HG03575 (cell line): ENCODE data around the gene ENPEP.
"Not testable (repeated sequence)": the region's sequence is repeated elsewhere in the genome, so short reads cannot be mapped to it uniquely, and the experiment has no call there.

Source experiments
- ATAC-seq: cut with Tn5 transposase; IDR thresholded peaks from one replicate; pipeline ENCODE4 v1.9.1; 2021; ENCODE audit not compliant: unreplicated experiment, insufficient number of reproducible peaks, low FRiP score; ENCODE audit errors: extremely low read depth

The ENPEP gene

GRCh38 chr4:110475881-110476818 is at the start of gene ENPEP:
Gene ENPEP (plus strand): TSS chr4:110476155. CDS start chr4:110476415, 260 bp downstream.
- no peak for ATAC-seq

GRCh38 chr4:110431805-110432204 is 44.1 kb upstream of the ENPEP start:
- not testable (repeated sequence) for ATAC-seq

- ATAC-seq = not testable (repeated sequence)
These were observed 38.7 kb upstream of the ENPEP start for GRCh38 chr4:110437292-110437691.

- not testable (repeated sequence) for ATAC-seq
These were observed 36.7 kb upstream of the ENPEP start for GRCh38 chr4:110439209-110439608.

GRCh38 chr4:110442309-110442708 is 33.6 kb upstream of the ENPEP start:
- no peak for ATAC-seq

GRCh38 chr4:110442788-110443187 is 33.2 kb upstream of the ENPEP start:
- no peak for ATAC-seq

- no peak for ATAC-seq
These were observed 26.0 kb upstream of the ENPEP start for GRCh38 chr4:110449947-110450346.

- ATAC-seq = no peak
These were observed 23.4 kb upstream of the ENPEP start for GRCh38 chr4:110452546-110452945.

- ATAC-seq = no peak
These were observed 21.5 kb upstream of the ENPEP start for GRCh38 chr4:110454441-110454840.

- no peak for ATAC-seq
These were observed 17.3 kb upstream of the ENPEP start for GRCh38 chr4:110458494-110459266.

- ATAC-seq = no peak
These were observed 15.7 kb upstream of the ENPEP start for GRCh38 chr4:110460074-110460746.

- no peak for ATAC-seq
These were observed 8.6 kb upstream of the ENPEP start for GRCh38 chr4:110467400-110467799.

GRCh38 chr4:110472583-110473329 is 3.2 kb upstream of the ENPEP start:
- no peak for ATAC-seq

GRCh38 chr4:110474481-110474880 is 1.5 kb upstream of the ENPEP start:
- ATAC-seq = no peak

GRCh38 chr4:110475080-110475479 is 875 bp upstream of the ENPEP start:
- not testable (repeated sequence) for ATAC-seq

- ATAC-seq = no peak
These were observed 1.9 kb downstream of the ENPEP start for GRCh38 chr4:110477836-110478235.

- ATAC-seq = no peak
These were observed 4.1 kb downstream of the ENPEP start for GRCh38 chr4:110480031-110480549.

GRCh38 chr4:110480746-110481271 is 4.9 kb downstream of the ENPEP start:
- no peak for ATAC-seq
